ENCODE data around the gene RPS6KA3. TPM values are rescaled to one million over a fixed set of nuclear protein-coding genes. Genes with fewer than 3 reads are reported as not detected.

Gene RPS6KA3
- total and polyA plus RNA-seq, 9 of the 15 experiments (the other 6 are each of a cell fraction or from before 2014, with no cell fraction given) = 10.9 to 61.9 (median 37.4) TPM

GRCh38 chrX:20266810-20267606 lies at the start of gene RPS6KA3 (continued):
- 0 out of 2 replicates have a peak, but pooled peaks have one; percentile 23 for TF ChIP-seq MGA (IDR thresholded peaks at IDR 0.05)
- TF ChIP-seq ZSCAN32 (CRISPR knock-in tag; IDR thresholded peaks at IDR 0.05) = no peak
- TF ChIP-seq FIP1L1 (IDR thresholded peaks at IDR 0.05; ENCODE audit: low read depth, low read length, poor library complexity, severe bottlenecking) = no peak
- peak; percentile 85 to 88 for TF ChIP-seq NRF1 (conservative IDR thresholded peaks at IDR 0.05 in 1 of 2, IDR thresholded peaks at IDR 0.05 in 1 of 2)
- peak; percentile 78 for TF ChIP-seq EGR1 (conservative IDR thresholded peaks at IDR 0.05)
- no peak for TF ChIP-seq TCF7 (IDR thresholded peaks at IDR 0.05; ENCODE audit: borderline replicate concordance)
- TF ChIP-seq ZNF239 (CRISPR knock-in tag; IDR thresholded peaks at IDR 0.05) = no peak
- TF ChIP-seq THRAP3 (IDR thresholded peaks at IDR 0.05; ENCODE audit: borderline replicate concordance) = no peak
- TF ChIP-seq MBD2 (IDR thresholded peaks at IDR 0.05; ENCODE audit: borderline replicate concordance, low read depth) = no peak
- no peak for TF ChIP-seq OTX1 (CRISPR knock-in tag; IDR thresholded peaks at IDR 0.05)
- TF ChIP-seq FUS (optimal IDR thresholded peaks at IDR 0.05; ENCODE audit: low read depth, low read length) = no peak
- TF ChIP-seq HOMEZ (CRISPR knock-in tag; IDR thresholded peaks at IDR 0.05) = no peak
- TF ChIP-seq ETV1 (tag; conservative IDR thresholded peaks at IDR 0.05; ENCODE audit: low read depth) = peak; percentile 71
